ENCODE results near the gene ATXN7.

The ATXN7 gene

DNA sequence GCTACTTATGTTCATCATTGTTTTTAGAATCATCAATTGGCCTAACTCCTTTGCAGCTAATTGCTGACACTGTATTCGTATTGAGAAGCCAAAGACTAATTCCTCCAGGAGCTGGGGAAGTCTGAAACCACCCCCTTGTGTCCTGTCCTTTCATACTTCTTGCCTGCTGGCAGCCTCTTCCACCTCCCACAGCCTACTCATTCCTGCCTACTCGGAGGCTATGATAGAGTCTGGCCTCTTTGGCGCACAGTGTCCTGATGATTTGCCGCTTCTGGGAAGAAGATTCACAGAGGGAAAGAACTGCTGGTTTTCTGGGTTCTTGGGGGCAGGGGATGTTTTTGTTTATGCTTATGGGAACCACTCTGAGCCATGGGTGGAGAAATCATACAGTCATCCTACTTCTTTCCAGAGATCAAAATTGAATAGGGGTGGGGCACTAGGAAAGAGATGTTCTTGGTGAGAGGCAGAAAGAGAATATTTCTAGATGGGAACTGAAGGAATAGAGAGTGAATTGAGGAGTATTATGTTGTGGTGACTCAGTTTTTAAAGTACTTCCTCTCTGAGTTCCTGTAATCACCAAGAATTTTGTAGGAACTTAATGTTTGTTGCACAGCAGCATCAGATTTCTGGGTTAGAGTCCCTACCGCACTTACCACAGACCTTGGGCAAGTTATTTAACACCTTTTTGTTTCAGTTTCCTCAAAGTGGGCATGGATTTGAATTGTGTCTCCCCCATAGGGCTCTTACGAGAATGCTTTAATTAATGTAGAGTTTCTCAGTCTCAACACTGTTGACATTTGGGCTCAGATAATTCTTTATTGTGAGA, 70.6 kb downstream of the ATXN7 start:
- peak; percentile 78 for DNase-seq

DNA sequence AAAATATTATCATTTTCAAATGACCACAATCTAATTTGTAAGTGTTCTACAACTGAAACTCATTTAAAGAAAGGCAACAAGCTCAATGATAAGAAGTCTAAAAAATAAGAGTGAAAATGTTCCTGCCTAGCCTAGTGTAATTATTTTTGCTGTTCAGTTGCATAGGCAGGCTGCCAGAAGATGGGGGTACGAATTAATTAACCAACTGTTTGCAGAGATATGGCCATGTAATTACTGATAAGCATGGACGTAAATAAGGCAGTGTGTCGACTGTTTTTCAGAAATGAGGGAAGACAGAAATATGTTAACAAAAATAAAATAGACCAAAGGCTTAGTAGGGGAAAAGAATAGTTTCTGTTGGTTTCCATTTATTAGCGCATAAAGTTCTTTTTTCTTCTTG, 73.3 kb downstream of the ATXN7 start:
- no peak for DNase-seq

DNA sequence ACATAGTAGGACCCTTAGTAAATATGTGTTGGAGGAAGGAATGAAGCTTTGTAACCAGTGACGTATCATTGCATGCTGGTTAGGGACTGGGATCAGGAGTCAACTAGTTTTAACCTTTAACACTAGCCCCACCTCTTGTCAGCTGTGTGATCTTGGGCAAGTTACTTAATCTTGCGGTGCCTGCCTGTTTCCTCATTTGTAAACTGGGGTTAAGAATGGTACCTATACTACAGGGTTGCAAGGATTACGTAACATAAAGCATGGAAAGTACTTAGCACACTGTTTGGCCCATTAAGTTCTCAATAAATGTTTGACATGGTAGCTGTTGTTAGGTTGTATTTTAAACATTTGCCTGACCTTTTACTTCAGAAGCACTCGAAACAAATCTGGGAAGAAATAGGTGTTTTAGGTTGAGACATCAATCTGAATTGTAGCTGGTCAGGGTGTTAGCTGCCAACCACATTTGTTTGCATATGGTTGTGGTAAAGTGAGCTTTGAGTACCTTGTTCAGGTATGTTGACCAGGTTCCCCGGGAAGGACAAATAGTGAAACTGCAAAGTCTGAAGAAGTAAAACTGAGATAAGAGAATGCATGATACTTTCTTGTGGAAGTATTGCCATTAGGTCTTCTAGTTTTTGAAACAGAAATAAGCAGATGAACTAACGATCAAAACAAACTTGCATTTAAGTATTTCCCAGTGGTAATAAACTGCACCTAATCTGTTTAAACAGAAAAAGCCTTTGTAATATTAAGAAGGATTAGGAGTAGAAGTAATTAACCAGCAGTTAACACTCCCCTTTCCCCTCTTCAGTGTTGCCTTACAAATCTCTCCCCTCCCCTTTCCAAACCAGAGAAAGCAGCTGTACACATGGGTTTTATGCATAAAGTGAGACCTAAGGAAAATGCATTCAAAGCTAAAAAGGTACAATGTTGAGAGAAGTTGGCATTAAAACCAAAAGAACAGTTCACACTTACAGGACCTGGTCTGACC, 74.3 kb downstream of the ATXN7 start:
- DNase-seq, result peak; percentile 49 to 59

GRCh38 chr3:63940389-63940757, 76.7 kb downstream of the ATXN7 start:
- no peak for DNase-seq

- DNase-seq, result no peak
Measured at GRCh38 chr3:63942528-63942927, 78.9 kb downstream of the ATXN7 start.

DNA sequence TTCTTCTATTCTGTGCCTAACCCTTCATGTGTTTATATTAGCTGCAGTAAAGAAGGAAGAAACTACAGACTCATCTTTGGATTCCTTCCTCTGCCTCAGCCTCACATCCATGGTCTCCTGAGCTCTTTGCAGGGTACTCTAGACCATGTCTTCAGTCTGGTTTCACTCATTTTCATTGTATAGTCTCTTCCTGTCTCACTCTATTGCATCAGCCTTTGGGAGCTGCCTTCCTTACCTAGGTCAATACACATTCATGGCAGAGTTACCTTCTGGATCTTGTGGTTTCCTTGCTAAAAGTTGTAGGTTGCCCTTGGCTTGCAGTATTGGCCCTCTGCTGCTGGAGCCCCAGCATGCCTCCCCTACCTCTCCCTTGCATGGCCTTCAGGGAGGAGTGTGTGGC, 80.0 kb downstream of the ATXN7 start:
- DNase-seq, result no peak

- no peak for DNase-seq
Measured at GRCh38 chr3:63945558-63946096, 82.0 kb downstream of the ATXN7 start.

GRCh38 chr3:63946753-63947152, 83.1 kb downstream of the ATXN7 start:
- no peak for DNase-seq

GRCh38 chr3:63947594-63947993, 83.9 kb downstream of the ATXN7 start:
- DNase-seq, result no peak

DNA sequence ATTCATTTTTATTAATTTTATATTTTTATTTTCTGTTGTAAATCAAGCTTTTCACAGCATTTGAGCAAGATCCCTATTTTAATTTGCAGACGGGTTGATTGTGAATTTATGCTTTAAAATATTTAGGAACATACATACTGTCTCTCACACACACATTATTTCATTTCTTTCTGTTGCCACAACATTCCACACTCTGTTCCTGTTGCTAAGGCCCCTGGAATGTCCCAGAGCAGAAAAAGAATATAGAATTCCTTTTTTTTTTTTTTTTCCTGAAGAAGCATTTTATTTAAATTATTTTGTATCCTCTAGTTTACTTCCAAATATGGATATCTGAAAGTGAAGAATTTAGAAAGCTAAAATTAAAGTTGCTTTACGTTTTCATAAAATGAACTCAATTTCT, 85.3 kb downstream of the ATXN7 start:
- DNase-seq, result no peak

DNA sequence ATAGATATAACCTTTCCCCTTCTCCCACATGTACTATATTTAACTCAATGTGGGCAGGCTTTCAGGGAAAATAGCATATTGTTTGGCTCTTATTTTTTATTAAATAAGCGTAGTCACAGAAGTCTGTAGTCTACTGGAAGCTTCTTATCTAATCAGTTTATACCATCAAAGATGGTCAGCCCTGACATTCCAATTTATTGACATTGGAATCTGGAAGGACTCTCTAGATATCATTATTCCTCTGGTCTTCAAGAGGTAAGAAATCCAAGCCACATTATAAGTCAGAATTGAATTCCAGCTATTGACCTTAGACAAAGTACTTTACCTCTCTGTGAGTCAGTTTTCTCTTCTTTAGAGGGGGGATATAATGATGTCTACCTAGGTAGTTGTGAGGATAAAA, 87.0 kb downstream of the ATXN7 start:
- no peak for DNase-seq

GRCh38 chr3:63951492-63952247, 88.0 kb downstream of the ATXN7 start:
- DNase-seq, result no peak

DNA sequence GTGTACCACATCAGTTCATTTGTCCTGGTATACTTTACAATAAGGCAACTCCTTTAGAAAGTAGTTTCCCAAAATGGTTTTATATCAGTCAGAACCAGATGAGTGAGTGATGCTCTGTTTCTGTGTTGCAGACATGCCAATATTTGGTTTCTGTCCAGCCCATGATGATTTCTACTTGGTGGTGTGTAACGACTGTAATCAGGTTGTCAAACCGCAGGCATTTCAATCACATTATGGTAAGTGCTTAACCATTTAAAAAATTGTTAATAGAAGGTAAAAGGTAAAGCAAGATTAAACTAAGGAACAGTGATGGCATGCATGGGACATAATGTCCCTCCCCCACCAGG, 88.6 kb downstream of the ATXN7 start:
- DNase-seq, result no peak

GRCh38 chr3:63954182-63954581, 90.5 kb downstream of the ATXN7 start:
- DNase-seq, result no peak

- DNase-seq, result no peak
Measured at GRCh38 chr3:63955036-63955650, 91.5 kb downstream of the ATXN7 start.

- no peak for DNase-seq
Measured at GRCh38 chr3:63955830-63956545, 92.3 kb downstream of the ATXN7 start.

DNA sequence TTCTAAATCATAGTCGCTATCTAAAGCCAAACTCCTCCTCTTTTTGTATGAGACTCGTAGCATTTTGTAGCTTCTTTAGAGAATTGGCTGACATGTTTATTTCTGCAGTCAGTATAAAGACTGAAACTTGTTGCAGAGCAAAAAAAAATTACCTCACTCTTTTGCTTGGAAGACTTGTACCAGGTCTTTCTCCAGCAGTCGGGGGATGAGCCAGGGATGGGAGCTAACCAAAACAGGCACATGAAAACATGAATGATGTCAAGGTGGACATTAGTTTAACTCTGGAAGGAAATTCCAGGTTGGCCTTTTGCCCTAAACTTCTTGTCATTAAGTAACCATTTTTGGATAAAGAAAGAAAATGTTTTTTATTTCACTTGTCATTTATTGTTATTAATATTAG, 95.5 kb downstream of the ATXN7 start:
- no peak for DNase-seq

GRCh38 chr3:63960048-63960711, 96.5 kb downstream of the ATXN7 start:
- DNase-seq, result peak; percentile 68 to 69

DNA sequence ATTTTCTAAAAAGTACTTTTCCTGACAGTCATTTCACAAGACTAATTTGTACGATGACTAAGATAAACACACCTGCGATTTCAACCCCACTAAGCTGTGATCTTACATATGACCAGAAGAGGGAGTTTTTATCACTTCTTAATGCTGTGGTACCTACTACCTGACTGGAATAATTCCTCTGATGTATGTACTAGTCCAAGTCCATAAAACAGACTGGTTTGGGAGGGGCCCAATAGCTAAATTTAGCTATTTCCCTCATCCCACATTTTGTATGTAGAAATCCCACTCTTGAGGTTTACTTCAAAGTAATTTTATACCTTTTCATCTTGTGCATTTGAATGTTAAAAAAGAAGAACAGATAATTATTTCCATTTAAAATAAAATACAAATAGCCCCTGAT, 98.2 kb downstream of the ATXN7 start:
- DNase-seq, result peak; percentile 49 to 50

DNA sequence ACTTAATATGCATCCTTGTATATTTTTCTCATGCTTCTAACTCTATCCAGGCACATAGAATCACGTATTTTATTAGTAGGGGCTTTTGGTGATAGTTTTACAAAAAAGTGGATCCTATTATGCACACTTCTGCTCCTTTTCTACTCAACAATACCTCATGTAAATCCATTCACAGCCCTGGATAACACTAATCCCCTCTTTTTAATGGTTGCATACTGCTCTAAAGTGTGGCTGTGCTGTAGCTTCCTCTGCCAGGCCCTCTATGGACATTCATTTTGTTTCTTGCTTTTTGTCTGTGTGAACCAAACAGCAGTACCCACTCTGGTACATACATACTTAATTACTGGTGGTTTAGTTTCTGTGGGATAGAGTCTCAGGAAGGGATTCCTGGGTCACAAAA, 99.8 kb downstream of the ATXN7 start:
- DNase-seq, result no peak

Data from Kasumi-1 (cell line).